Measurements from ENCODE around the gene NFASC.
A peak's percentile ranks its signal among the peaks of the same experiment; 100 is the strongest.

Gene NFASC

DNA sequence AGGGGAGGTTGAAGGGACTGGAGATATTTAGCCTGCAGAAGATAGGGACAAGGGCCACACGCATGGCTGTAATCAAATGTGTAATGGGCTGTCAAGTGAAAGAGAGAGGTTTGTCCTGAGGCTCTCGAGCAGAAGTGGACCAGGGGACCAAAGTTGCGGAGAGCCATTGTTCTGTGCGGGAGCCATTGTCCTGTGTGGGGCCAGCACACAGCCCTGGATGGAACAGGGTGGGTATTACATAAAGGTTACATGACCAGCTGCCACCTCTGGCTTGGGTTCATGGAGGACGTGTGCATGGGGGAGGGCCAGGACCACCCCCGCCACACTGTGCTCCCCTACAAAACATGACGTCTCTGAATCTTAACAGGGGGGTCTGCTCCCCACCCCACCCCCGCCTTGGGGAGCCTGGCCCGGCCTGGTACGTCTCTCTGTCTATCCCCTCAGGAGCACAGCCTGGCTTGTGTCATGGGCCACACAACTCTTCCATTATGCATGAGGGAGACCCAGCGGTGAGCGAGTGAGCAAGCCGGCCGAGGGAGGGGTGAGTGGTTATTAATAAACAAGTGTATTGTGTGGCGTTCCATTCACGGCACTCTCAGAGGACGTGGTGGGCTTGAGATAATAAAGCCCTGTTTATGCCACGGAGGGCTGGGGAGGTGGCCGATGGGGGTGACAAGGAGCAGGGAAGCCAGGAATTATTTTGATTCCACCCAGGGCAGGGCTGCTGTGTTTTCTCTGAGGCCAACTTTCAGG, at the start of gene NFASC:
Gene NFASC (plus strand): TSS at position 703 of the 753 bp plus-strand sequence. CDS start 73,454 bp downstream, outside the sequence.
- DNase-seq (ENCODE audit: low read depth in 3 of 3) = no peak

GRCh38 chr1:204821476-204821875, 49.2 kb upstream of the NFASC start:
- no peak for DNase-seq (ENCODE audit: low read depth in 3 of 3)

DNA sequence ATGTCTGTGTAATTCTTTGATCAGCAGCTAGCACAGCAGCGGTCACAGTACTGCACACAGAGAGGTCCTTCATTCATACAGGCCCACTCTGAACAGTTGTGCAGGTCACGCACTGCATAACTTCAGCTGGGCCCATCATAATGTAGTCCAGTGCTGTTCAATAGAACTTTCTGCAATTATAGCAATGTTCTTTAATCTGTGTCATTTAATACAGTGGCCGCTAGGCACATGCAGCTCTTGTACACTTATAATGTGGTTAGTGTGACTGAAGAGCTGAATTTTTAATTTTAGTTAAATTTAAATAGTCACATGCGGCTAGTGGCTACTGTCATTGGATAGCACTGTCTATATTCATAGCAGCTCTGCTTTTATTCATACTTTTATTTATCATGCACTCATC, 48.7 kb upstream of the NFASC start:
- DNase-seq (ENCODE audit: low read depth in 3 of 3) = no peak

DNA sequence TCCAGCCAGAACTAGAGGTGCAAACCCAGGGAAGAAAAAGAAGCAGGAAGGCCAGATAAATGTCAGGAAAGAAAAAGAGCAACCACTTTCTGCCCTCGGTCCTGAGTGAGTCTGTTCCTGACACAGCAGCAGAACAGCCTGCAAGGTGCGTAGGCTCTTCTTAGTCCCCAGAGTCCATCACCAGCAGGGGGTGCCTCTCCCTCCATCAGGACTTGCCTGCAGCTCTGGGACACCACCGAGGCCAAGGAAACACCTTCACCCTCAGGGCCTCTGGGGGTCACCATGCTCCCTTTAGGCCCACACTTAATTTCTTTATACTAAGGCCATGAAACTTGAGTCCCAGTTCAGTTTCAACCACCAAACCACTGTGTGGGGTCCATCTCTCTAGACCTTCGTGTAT, 43.7 kb upstream of the NFASC start:
- peak in 2 of 3 donors; percentile 8 to 10 for DNase-seq (ENCODE audit: low read depth in 3 of 3)

GRCh38 chr1:204828352-204828850, 42.3 kb upstream of the NFASC start:
- peak; percentile 25 to 33 (median 27) for DNase-seq (ENCODE audit: low read depth in 3 of 3)

- DNase-seq (ENCODE audit: low read depth in 3 of 3) = no peak
These were observed 41.4 kb upstream of the NFASC start for GRCh38 chr1:204829133-204829825.

DNA sequence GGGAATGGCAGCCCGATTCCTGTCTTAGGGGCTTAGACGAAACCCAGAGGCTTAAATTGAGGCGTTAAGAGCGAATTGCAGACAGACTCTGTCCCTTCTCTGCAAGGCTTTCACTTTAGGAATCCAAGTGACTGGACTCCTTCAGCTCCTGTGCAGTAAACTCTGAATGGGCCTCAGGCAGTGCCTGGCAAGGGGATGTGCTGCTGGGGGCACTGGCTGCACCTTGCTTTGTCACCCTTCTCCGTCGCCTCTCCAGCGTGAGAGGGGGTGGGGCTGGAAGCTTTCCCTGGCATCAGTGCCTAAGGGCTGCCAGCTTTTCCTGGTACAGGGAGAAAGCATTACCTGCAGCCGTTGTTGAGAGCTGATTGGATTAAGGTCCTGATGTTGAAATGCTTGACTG, 39.9 kb upstream of the NFASC start:
- no peak for DNase-seq (ENCODE audit: low read depth in 3 of 3)

- DNase-seq (ENCODE audit: low read depth in 3 of 3) = no peak
These were observed 39.5 kb upstream of the NFASC start for GRCh38 chr1:204831186-204831585.

DNA sequence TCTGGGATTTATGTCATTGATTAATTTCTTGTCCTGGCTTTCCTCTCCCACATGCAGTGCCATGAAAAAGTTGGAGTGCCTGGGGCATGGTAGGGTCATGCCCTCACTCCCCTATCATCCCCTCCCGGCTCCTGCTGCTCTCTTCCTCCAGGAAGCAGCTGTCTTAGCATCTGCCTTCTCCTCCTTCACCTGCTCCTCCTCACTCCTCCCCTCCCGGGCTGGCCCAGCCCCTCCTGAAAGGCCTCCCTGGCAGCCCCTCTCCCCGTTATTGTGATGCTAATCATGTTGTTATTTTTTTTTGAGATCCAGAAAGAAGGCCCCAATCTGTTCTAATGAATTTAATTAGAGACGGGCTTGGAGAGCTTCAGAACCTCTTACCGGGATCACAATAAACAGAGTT, 36.3 kb upstream of the NFASC start:
- no peak for DNase-seq (ENCODE audit: low read depth in 3 of 3)

DNA sequence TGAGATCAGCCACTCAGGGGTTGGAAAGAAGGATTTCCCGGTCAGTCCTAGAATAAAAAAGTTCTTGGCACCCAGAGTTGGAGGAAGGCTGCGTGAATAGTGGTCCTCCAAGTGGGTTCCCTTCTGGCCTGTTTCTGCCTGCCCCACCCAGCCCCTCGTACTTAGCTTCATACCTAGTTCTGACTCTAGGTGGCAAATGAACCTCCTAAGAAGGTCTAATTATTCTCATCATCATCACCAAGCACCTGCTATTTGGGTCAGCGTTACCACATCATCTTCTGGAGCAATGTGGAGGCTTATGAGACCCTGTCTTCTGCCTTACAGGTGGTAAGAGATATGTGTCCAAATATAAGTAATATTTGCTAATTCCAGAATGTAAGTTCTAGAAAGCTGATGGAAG, 35.9 kb upstream of the NFASC start:
- DNase-seq (ENCODE audit: low read depth in 3 of 3) = no peak

DNA sequence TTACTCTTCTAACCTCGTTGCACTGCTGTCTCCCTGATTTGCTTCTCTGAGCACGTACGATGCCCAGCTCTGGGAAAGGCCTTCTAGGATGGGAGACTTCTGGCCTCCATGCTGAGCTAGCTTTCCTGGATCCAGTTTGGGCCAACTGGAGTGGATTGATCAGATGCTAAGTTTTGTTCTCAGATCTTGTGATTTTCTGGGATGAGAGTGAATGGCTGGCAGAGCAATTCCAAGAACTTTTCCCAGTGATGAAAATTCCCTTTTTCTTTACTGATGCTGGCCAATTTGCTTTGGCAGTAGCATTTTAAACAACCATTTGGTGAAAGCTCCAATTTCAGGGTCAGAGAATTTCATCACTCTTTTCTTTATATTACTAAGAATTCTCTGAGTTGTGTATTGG, 34.9 kb upstream of the NFASC start:
- no peak for DNase-seq (ENCODE audit: low read depth in 3 of 3)

DNA sequence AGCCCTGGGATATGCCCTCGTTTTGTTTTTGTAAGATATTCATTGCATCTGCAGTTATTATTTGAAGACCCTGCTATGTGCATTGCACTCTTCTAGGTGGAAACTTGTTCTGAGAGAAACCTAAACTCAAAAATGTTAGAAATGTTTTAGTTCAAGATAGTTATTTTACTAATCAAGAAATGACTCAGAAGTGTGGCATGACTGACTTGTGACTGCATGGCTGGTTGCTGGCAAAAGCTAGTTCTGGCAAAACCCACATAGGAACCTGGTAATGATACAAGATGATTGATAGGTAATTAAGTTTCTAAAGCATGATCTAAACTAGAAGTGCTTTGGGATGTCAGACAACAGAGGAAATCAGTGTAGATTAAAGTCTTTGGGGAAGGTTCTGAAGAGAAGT, 33.8 kb upstream of the NFASC start:
- DNase-seq (ENCODE audit: low read depth in 3 of 3) = no peak

DNA sequence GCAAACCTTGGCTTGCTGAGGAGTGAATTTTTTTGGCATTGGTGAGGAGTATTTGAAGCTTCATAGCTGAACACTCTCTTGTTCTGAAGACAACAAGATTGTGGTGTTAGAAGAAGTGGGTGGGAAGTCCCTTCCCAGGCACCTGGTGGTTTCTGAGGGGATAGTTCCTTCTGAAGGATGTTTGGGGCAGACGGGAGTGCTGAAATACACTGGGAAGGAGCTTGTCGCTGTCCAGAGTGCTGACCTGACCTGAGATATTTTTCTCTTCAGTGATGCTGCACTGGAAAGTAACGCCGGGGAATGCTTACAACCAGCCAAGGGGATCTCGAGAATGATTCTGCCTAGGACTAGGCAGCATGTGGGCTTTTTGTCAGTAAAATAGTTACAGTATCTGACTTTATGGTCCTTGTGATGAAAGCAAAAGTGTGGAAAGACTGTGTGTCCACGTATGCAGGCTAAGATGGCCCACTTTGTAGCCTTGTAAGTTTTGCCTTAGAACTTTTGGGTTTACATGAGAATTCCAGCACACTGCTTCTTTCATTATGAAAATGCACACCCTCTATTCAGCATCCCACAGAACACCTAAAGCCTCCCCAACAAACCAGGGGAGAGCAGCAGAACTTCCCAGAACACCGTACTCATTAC, 33.1 kb upstream of the NFASC start:
- DNase-seq (ENCODE audit: low read depth in 3 of 3) = peak in 1 of 3 donors; percentile 8

GRCh38 chr1:204841316-204841715, 29.3 kb upstream of the NFASC start:
- DNase-seq (ENCODE audit: low read depth in 3 of 3) = no peak

GRCh38 chr1:204841798-204842197, 28.9 kb upstream of the NFASC start:
- DNase-seq (ENCODE audit: low read depth in 3 of 3) = no peak

DNA sequence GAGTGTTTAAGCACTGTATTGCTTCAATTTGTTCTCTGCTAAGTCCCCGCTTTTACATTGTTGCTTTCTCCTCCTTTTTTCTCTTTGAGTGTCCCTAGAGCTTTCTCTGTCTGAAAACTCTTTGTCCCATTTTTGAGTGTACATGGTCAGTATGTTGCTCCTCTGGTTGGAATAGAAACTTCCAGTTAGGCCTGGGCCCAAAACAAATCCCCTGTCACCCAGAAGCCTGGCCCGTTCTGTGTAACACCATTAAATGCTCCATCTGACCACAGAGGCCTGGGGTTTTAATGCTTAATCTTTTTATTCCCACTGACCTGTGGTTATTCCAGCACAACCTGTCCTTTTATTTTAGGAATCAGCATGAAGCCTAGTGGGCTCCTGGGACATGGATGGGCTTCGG, 28.3 kb upstream of the NFASC start:
- DNase-seq (ENCODE audit: low read depth in 3 of 3) = no peak

DNA sequence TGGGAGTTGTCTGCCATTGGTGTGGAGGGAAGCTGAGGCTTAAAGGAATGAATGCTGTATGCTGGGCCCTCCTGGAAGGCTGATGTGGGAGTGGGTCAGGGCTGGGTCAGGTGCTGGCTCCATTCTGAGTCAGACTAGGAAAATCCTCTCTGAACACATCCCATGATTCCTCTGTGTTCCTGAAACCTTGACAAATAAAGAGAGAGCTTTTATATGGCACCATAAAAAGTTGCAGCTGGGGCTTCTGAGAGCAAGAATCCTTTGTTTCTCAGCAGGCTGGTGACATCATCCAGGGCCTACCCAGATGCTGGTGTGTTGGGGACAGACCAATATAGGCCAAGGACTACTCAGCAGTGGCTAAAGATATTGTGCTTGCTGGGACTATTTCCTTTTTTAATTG, 27.8 kb upstream of the NFASC start:
- DNase-seq (ENCODE audit: low read depth in 3 of 3) = no peak

- no peak for DNase-seq (ENCODE audit: low read depth in 3 of 3)
These were observed 24.1 kb upstream of the NFASC start for GRCh38 chr1:204846546-204846945.

- no peak for DNase-seq (ENCODE audit: low read depth in 3 of 3)
These were observed 22.1 kb upstream of the NFASC start for GRCh38 chr1:204848579-204848978.

- no peak for DNase-seq (ENCODE audit: low read depth in 3 of 3)
These were observed 17.8 kb upstream of the NFASC start for GRCh38 chr1:204852854-204853253.

DNA sequence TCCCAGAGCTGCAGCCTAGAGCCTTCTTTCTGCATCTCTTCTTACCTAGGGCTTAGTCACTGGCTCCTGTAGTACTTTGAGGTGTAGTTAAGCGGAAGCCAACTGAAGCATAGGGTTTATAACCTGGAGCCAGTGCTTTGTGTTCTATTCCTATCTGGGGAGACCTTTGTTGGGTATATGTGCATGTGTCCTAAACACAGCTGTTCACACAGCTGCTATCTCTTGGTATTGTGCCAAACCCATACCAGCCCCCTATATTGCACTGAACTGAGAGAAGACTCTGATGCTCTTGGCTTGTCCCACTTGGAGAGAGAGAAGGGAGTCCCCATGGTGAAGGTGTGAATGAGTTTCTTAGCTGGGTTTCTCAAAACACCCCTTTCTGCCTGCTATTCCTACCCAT, 17.2 kb upstream of the NFASC start:
- no peak for DNase-seq (ENCODE audit: low read depth in 3 of 3)

DNA sequence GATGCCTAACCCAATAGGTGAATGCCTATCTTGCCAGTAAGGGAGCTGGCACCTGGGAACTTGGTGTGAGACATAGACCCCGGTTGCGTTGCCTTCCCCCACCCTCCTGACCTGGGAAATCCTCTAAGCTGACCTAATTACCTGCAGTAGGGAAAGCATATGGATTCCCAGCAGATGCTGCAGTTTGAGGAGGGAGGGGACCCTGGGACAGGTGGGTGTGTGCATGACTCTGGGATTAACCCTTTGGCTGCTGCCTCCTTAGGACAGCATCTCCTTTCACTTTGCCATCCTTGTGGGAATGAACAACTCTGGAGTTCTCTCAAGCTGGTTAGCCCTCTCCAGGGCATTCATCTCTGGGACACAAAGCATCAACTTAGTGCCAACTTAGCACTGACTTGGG, 16.4 kb upstream of the NFASC start:
- no peak for DNase-seq (ENCODE audit: low read depth in 3 of 3)

DNA sequence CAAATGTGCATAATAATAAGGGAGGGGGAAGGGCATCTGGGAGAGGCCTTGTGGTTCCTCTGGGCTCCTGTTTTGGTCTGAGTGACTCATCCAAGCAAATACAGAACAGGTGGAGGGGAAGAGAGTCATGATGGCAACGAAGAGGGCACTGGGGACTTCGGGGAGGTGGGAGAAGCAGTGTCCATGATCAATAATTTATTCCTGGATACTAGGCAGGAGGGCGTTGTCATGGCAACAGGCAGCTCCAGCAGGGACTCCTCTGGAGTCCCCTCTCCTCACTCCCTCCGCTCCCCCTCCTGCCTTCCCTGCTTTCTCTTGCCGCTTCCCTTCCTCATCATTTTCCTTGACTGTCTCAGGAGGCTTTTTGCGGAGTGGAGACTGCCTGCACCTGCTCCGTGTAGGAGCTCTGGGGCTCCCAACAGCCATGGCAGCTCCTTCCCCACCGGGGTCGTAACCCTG, 12.3 kb upstream of the NFASC start:
- no peak for DNase-seq (ENCODE audit: low read depth in 3 of 3)

Measured in stimulated activated CD4-positive, alpha-beta T cell treated with anti-CD3 and anti-CD28 coated beads, TNF-alpha, amount 100 ng/mL, for 48 hours (primary cell).